Endometrial microvascular endothelial cells (primary cell): ENCODE results near the gene ZSCAN1. TPM values are rescaled to one million over a fixed set of nuclear protein-coding genes. Genes with fewer than 3 reads are reported as not detected.
"Not testable (repeated sequence)": the region's sequence is repeated elsewhere in the genome, so short reads cannot be mapped to it uniquely, and the experiment has no call there.

Source experiments
- in situ Hi-C: cut with HindIII; loops from 2 replicates; pipeline ENCODE4 v1.10.0; 2017; ENCODE audit warnings: low sequenced_read_pairs, low pct_unique_long_range_greater_than_20kb; ENCODE audit errors: inconsistent ontology term
- total RNA-seq: library from RNA; depleted of rRNA; stranded (reverse); fragments of >200 nt; gene quantifications from one replicate; pipeline ENCODE4 v1.2.3, GENCODE V29; 2015; ENCODE audit errors: inconsistent ontology term

ZSCAN1 gene
- total RNA-seq, result not detected

GRCh38 chr19:58033741-58034476 lies at the start of gene ZSCAN1:
Gene ZSCAN1 (plus strand): TSS chr19:58034025. CDS start chr19:58037837, 3,812 bp downstream.
- in situ Hi-C loops, result no loop called here

- in situ Hi-C loops, result no loop called here
Measured at GRCh38 chr19:57992841-57993240, 41.0 kb upstream of the ZSCAN1 start.

- in situ Hi-C loops, result no loop called here
Measured at GRCh38 chr19:58000677-58001076, 33.1 kb upstream of the ZSCAN1 start.

- in situ Hi-C loops, result no loop called here
Measured at GRCh38 chr19:58001895-58002369, 31.9 kb upstream of the ZSCAN1 start.

GRCh38 chr19:58002384-58003173 lies 31.2 kb upstream of the ZSCAN1 start, which contains the start of gene ZNF606:
Gene ZNF606 (minus strand): TSS chr19:58002820. CDS start chr19:58001319, 1,501 bp downstream.
- in situ Hi-C loops, result no loop called here

GRCh38 chr19:58003174-58003828 lies 30.5 kb upstream of the ZSCAN1 start:
- in situ Hi-C loops, result no loop called here

GRCh38 chr19:58007285-58007684 lies 26.5 kb upstream of the ZSCAN1 start:
- in situ Hi-C loops, result no loop called here

- in situ Hi-C loops, result not testable (repeated sequence)
Measured at GRCh38 chr19:58008877-58009276, 24.9 kb upstream of the ZSCAN1 start.

GRCh38 chr19:58009301-58009665 lies 24.5 kb upstream of the ZSCAN1 start:
- in situ Hi-C loops, result no loop called here

GRCh38 chr19:58009666-58010301 lies 24.0 kb upstream of the ZSCAN1 start:
- in situ Hi-C loops, result no loop called here

GRCh38 chr19:58010507-58010906 lies 23.3 kb upstream of the ZSCAN1 start:
- in situ Hi-C loops, result no loop called here

- in situ Hi-C loops, result no loop called here
Measured at GRCh38 chr19:58014141-58014540, 19.7 kb upstream of the ZSCAN1 start.

GRCh38 chr19:58020129-58020528 lies 13.7 kb upstream of the ZSCAN1 start:
- in situ Hi-C loops, result no loop called here

- in situ Hi-C loops, result no loop called here
Measured at GRCh38 chr19:58021541-58022282, 12.1 kb upstream of the ZSCAN1 start.

- in situ Hi-C loops, result no loop called here
Measured at GRCh38 chr19:58022283-58022660, 11.6 kb upstream of the ZSCAN1 start.

- in situ Hi-C loops, result no loop called here
Measured at GRCh38 chr19:58024661-58025060, 9.2 kb upstream of the ZSCAN1 start.

GRCh38 chr19:58034477-58034793 lies 610 bp downstream of the ZSCAN1 start:
- in situ Hi-C loops, result no loop called here

GRCh38 chr19:58035863-58036262 lies 2.0 kb downstream of the ZSCAN1 start:
- in situ Hi-C loops, result no loop called here
